HG03565 (cell line): ENCODE data around the gene FAM78A.
"Not testable (repeated sequence)": the region's sequence is repeated elsewhere in the genome, so short reads cannot be mapped to it uniquely, and the experiment has no call there.

ENCODE experiments used
- ATAC-seq: cut with Tn5 transposase; IDR thresholded peaks from one replicate; pipeline ENCODE4 v1.9.1; 2021; ENCODE audit warnings: mild to moderate bottlenecking, moderate library complexity; ENCODE audit not compliant: unreplicated experiment

The FAM78A gene

GRCh38 chr9:131270171-131271015, 5.9 kb downstream of the FAM78A start:
- ATAC-seq, result no peak

GRCh38 chr9:131266266-131267229, 9.8 kb downstream of the FAM78A start:
- no peak for ATAC-seq

GRCh38 chr9:131264231-131264630, 12.1 kb downstream of the FAM78A start:
- ATAC-seq, result no peak

- ATAC-seq, result no peak
Observed at GRCh38 chr9:131263701-131264100, 12.6 kb downstream of the FAM78A start.

GRCh38 chr9:131263033-131263343, 13.3 kb downstream of the FAM78A start:
- not testable (repeated sequence) for ATAC-seq

GRCh38 chr9:131262327-131263032, 13.8 kb downstream of the FAM78A start:
- ATAC-seq, result no peak

- ATAC-seq, result no peak
Observed at GRCh38 chr9:131260751-131261452, 15.4 kb downstream of the FAM78A start.

GRCh38 chr9:131259916-131260597, 16.3 kb downstream of the FAM78A start:
- ATAC-seq, result no peak

GRCh38 chr9:131259432-131259898, 16.8 kb downstream of the FAM78A start:
- ATAC-seq, result no peak

GRCh38 chr9:131258698-131259431, 17.4 kb downstream of the FAM78A start:
- no peak for ATAC-seq

- ATAC-seq, result no peak
Observed at GRCh38 chr9:131258186-131258585, 18.1 kb downstream of the FAM78A start.

GRCh38 chr9:131257266-131258025, 18.9 kb downstream of the FAM78A start:
- no peak for ATAC-seq

- no peak for ATAC-seq
Observed at GRCh38 chr9:131255676-131256197, 20.6 kb downstream of the FAM78A start.

- no peak for ATAC-seq
Observed at GRCh38 chr9:131254626-131255025, 21.7 kb downstream of the FAM78A start.

- no peak for ATAC-seq
Observed at GRCh38 chr9:131253891-131254491, 22.3 kb downstream of the FAM78A start.

GRCh38 chr9:131252120-131252519, 24.2 kb downstream of the FAM78A start:
- no peak for ATAC-seq

GRCh38 chr9:131246618-131247017, 29.7 kb downstream of the FAM78A start:
- no peak for ATAC-seq

- ATAC-seq, result not testable (repeated sequence)
Observed at GRCh38 chr9:131244331-131244730, 32.0 kb downstream of the FAM78A start.
